A673 (cell line): ENCODE measurements around the gene TCHP.

Source experiments
- EZH2 ChIP-seq: fragments of 200-600 bp; sonication (generic); IDR thresholded peaks from 2 replicates; pipeline ENCODE4 v1.6.1; 2017; ENCODE audit warnings: borderline replicate concordance, low read depth, mild to moderate bottlenecking, mixed read lengths, antibody characterized with exemption, low read length; ENCODE audit not compliant: poor library complexity, severe bottlenecking
- TF ChIP-seq, protein P1 (sequence below): fragments of 300-800, 200-600 bp; sonication (generic); conservative IDR thresholded peaks from 2 replicates; pipeline ENCODE4 v1.5.1; 2017; ENCODE audit warnings: low read depth, mild to moderate bottlenecking, antibody characterized with exemption, low read length, moderate library complexity, mixed read lengths

DNA sequence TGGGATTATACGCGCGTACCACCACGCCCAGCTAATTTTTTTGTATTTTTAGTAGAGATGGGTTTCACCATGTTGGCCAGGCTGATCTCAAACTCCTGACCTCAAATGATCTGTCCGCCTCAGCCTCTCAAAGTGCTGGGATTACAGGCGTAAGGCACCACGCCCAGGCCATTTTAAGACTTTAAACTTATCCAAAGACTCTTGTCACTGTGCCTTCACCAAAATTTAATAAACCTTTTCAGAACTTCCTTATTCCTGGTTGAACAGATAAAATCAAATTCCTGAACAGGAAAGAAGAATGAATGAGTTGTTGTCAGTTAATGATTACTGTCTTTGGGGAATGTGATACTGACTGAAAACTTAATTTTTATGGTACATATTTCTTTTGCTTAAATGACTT, 58.3 kb downstream of the TCHP start:
- TF ChIP-seq, protein P1, sequence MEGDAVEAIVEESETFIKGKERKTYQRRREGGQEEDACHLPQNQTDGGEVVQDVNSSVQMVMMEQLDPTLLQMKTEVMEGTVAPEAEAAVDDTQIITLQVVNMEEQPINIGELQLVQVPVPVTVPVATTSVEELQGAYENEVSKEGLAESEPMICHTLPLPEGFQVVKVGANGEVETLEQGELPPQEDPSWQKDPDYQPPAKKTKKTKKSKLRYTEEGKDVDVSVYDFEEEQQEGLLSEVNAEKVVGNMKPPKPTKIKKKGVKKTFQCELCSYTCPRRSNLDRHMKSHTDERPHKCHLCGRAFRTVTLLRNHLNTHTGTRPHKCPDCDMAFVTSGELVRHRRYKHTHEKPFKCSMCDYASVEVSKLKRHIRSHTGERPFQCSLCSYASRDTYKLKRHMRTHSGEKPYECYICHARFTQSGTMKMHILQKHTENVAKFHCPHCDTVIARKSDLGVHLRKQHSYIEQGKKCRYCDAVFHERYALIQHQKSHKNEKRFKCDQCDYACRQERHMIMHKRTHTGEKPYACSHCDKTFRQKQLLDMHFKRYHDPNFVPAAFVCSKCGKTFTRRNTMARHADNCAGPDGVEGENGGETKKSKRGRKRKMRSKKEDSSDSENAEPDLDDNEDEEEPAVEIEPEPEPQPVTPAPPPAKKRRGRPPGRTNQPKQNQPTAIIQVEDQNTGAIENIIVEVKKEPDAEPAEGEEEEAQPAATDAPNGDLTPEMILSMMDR = no peak
- TF ChIP-seq EZH2 = no peak
